Ovary (tissue), 9 donors: Measurements from ENCODE around the gene MST1. TPM values are rescaled to one million over a fixed set of nuclear protein-coding genes. Genes with fewer than 3 reads are reported as not detected.

ENCODE experiments used
- DNase-seq, 5 donors: peaks; one replicate each; pipeline ENCODE4 v3.0.0-alpha.2; 2019 to 2020
- H3K27ac ChIP-seq, 2 donors: fragments of 200-600 bp; one replicate each; pipeline versions ENCODE4 v1.5.1 to v1.8.0; 2019 to 2022
- H3K27me3 ChIP-seq: fragments of 200-600 bp; one replicate; pipeline ENCODE4 v1.8.0; 2022
- H3K36me3 ChIP-seq: fragments of 200-600 bp; sonication (generic); one replicate; pipeline ENCODE4 v1.5.1; 2019
- H3K4me1 ChIP-seq: one replicate; pipeline ENCODE4 v1.8.1; 2013; ENCODE audit warnings: mild to moderate bottlenecking, moderate library complexity; ENCODE audit not compliant: insufficient read depth
- H3K4me3 ChIP-seq: fragments of 200-600 bp; sonication (generic); one replicate; pipeline ENCODE4 v1.5.1; 2017
- H3K9me3 ChIP-seq, 2 donors: fragments of 200-600 bp in 1 of 2; sonication (generic) in 1 of 2; one replicate each; pipeline versions ENCODE4 v1.5.1 to v1.8.1; 2013 to 2019; ENCODE audit warnings: mild to moderate bottlenecking in 1 of 2, moderate library complexity in 1 of 2
- CTCF ChIP-seq, 3 donors: fragments of 450-650 bp in 2 of 3; fragments of 200-600 bp in 1 of 3; IDR thresholded peaks; one replicate each; pipeline versions ENCODE4 v1.5.1 to v1.8.0; 2016 to 2022; ENCODE audit warnings: antibody characterized with exemption in 3 of 3, mild to moderate bottlenecking in 1 of 3
- EP300 ChIP-seq: sonication (generic); formaldehyde crosslinking; IDR thresholded peaks from one replicate; pipeline ENCODE4 v1.6.1; 2017; ENCODE audit warnings: antibody characterized with exemption
- POLR2A ChIP-seq: fragments of 450-650 bp; IDR thresholded peaks from one replicate; pipeline ENCODE4 v1.6.1; 2017; ENCODE audit warnings: antibody characterized with exemption, mild to moderate bottlenecking, moderate library complexity
- WGBS, 3 donors: extraction: QIAGEN DNeasy Blood & Tissue Kit in 1 of 3; methylation state at CpG; one replicate each; pipeline versions ENCODE4 v1.1.5 to v1.1.7; 2013 to 2017; 5-methylcytosine and 5-hydroxymethylcytosine counted together
- intact Hi-C, 4 donors: fragments of 100-400 bp; cut with DNase I; formaldehyde crosslinking; loops; one replicate each; pipeline versions ENCODE4 v1.11.0 to v1.15.1; 2022 to 2023
- polyA plus RNA-seq, 2 donors: library from polyadenylated mRNA; stranded (reverse); fragments of 200-250 nt in 1 of 2; fragments of 350-450 nt in 1 of 2; fragmentation: Illumina TruSeq in 1 of 2; extraction: RNeasy Lipid Tissue Mini Kit (QIAGEN cat#74804) in 1 of 2; gene quantifications; one replicate each; pipeline ENCODE4 v1.2.3, GENCODE V29; 2013 to 2014
- small RNA-seq: library from RNA; depleted of rRNA; stranded (forward); fragments of <200 nt; gene quantifications from one replicate; pipeline ENCODE3, GENCODE V24; 2016
- total RNA-seq, 7 donors: library from RNA; depleted of rRNA in 2 of 7; stranded (reverse); fragments of >200 nt in 2 of 7; fragmentation: NEBNext Ultra II Directional in 3 of 7; extraction: Animal tissue kit (Norgen Biotek cat#: 25700) in 3 of 7; gene quantifications; one replicate each; pipeline versions ENCODE4 v1.1.0 to v1.2.4, GENCODE V29; 2016 to 2023
- donor health status: DM: no; HTN: no; CAD: no; lungs with moderate emphysema.
- donor health status: DM: no; HTN: no; CAD: no.
- donor health status: Bipolar disorder and iron deficiency.
- donor health status: DM: yes; HTN: yes; CAD: no.
- donor health status: DM: no; HTN: no; CAD: no.
- donor health status: DM: yes; HTN: yes; CAD: no.

The MST1 gene
- total and polyA plus RNA-seq, 9 donors: 3.5 to 91.0 (median 17.3) TPM

- Histone ChIP-seq H3K27me3 (no peaks in the 10 kb centered on the region), H3K4me3 (no peak overlapping the region), H3K4me1 (peaks cover 2% of the 10 kb centered on the region), H3K27ac (no peak overlapping the region), H3K36me3 (no peaks in the 10 kb centered on the region), H3K9me3 (no peaks in the 10 kb centered on the region)
- intact Hi-C loops: no loop called here
- no peak for DNase-seq
- 62 to 72% (median 71%) methylated on average over 7 of the region's 7 CpGs for WGBS, 3 donors
- TF ChIP-seq POLR2A: no peak
- no peak for TF ChIP-seq EP300
- TF ChIP-seq CTCF (IDR thresholded peaks at IDR 0.05): no peak
Observed at GRCh38 chr3:49636883-49637609, 52.2 kb downstream of the MST1 start.

GRCh38 chr3:49634736-49635135, 54.5 kb downstream of the MST1 start:
- Histone ChIP-seq H3K4me1 (peaks cover 2% of the 10 kb centered on the region), H3K9me3 (no peaks in the 10 kb centered on the region), H3K27ac (no peak overlapping the region), H3K4me3 (no peak overlapping the region), H3K27me3 (no peaks in the 10 kb centered on the region), H3K36me3 (no peaks in the 10 kb centered on the region)
- no peak for DNase-seq
- no peak for TF ChIP-seq EP300
- intact Hi-C loops: no loop called here
- 76 to 82% (median 81%) methylated on average over 3 of the region's 3 CpGs for WGBS, 3 donors

Small RNA genes within 50 kb of the gene (small RNA-seq; reads per million reads assigned to genes)
- not detected for gene AMIGO3

Other genes with a start within 250 kb of the MST1 start
- gene DAG1, start 219.2 kb downstream of the MST1 start, total RNA-seq: 10 to 100 TPM; 22.1 to 90.7 (median 61.8) TPM
- 10 to 100 TPM; 35.5 to 43.1 TPM for gene DAG1, start 219.2 kb downstream of the MST1 start, polyA plus RNA-seq
- 1 to 10 TPM in 2 of 7 donors, under 1 TPM in 5; 0.12 to 3.5 (median 0.83) TPM for gene BSN, start 135.0 kb downstream of the MST1 start, total RNA-seq
- gene BSN, start 135.0 kb downstream of the MST1 start, polyA plus RNA-seq: under 1 TPM; 0.13 to 0.41 TPM
- 10 to 100 TPM; 33.7 to 90.9 (median 65.1) TPM for gene APEH, start 15.1 kb downstream of the MST1 start, total RNA-seq
- gene APEH, start 15.1 kb downstream of the MST1 start, polyA plus RNA-seq: 10 to 100 TPM; 41.6 to 42.8 TPM
- gene RNF123, start 83 bp upstream of the MST1 start, total RNA-seq: 10 to 100 TPM; 15.9 to 37.6 (median 24.0) TPM
- gene RNF123, start 83 bp upstream of the MST1 start, polyA plus RNA-seq: 10 to 100 TPM; 16.3 to 26.2 TPM
- gene AMIGO3, start 30.2 kb upstream of the MST1 start, total RNA-seq: 1 to 10 TPM in 1 of 7 donors, under 1 TPM in 3, not detected in 3; 0.22 to 2.0 (median 0.31) TPM
- under 1 TPM in 1 of 2 donors, not detected in 1; 0.77 TPM for gene AMIGO3, start 30.2 kb upstream of the MST1 start, polyA plus RNA-seq
- 10 to 100 TPM; 14.5 to 38.5 (median 29.2) TPM for gene GMPPB, start 34.5 kb upstream of the MST1 start, total RNA-seq
- gene GMPPB, start 34.5 kb upstream of the MST1 start, polyA plus RNA-seq: 1 to 10 TPM; 4.7 to 9.4 TPM
- gene IP6K1, start 97.1 kb upstream of the MST1 start, total RNA-seq: 10 to 100 TPM; 27.9 to 52.4 (median 47.0) TPM
- gene IP6K1, start 97.1 kb upstream of the MST1 start, polyA plus RNA-seq: 10 to 100 TPM; 31.3 to 48.5 TPM
- 10 to 100 TPM in 1 of 7 donors, 1 to 10 TPM in 4, not detected in 2; 1.3 to 37.7 (median 3.1) TPM for gene CDHR4, start 110.4 kb upstream of the MST1 start, total RNA-seq
- under 1 TPM in 1 of 2 donors, not detected in 1; 0.16 TPM for gene CDHR4, start 110.4 kb upstream of the MST1 start, polyA plus RNA-seq
- gene INKA1, start 113.8 kb upstream of the MST1 start, total RNA-seq: 1 to 10 TPM; 1.8 to 5.0 (median 3.4) TPM
- gene INKA1, start 113.8 kb upstream of the MST1 start, polyA plus RNA-seq: 1 to 10 TPM in 1 of 2 donors, under 1 TPM in 1; 0.25 to 5.5 TPM
- gene UBA7, start 124.5 kb upstream of the MST1 start, total RNA-seq: 10 to 100 TPM; 41.6 to 84.9 (median 76.3) TPM
- gene UBA7, start 124.5 kb upstream of the MST1 start, polyA plus RNA-seq: 10 to 100 TPM; 29.3 to 58.0 TPM
- gene TRAIP, start 167.1 kb upstream of the MST1 start, total RNA-seq: 1 to 10 TPM; 1.8 to 4.5 (median 2.9) TPM
- gene TRAIP, start 167.1 kb upstream of the MST1 start, polyA plus RNA-seq: 1 to 10 TPM; 1.9 to 2.8 TPM
- gene CAMKV, start 180.4 kb upstream of the MST1 start, total RNA-seq: under 1 TPM in 1 of 7 donors, not detected in 6; 0.18 TPM
- gene CAMKV, start 180.4 kb upstream of the MST1 start, polyA plus RNA-seq: not detected
- gene MST1R, start 214.4 kb upstream of the MST1 start, total RNA-seq: 1 to 10 TPM; 1.1 to 2.2 (median 1.4) TPM
- gene MST1R, start 214.4 kb upstream of the MST1 start, polyA plus RNA-seq: 1 to 10 TPM in 1 of 2 donors, under 1 TPM in 1; 0.98 to 1.8 TPM
- 10 to 100 TPM in 1 of 7 donors, 1 to 10 TPM in 6; 3.7 to 13.2 (median 8.0) TPM for gene MON1A, start 240.3 kb upstream of the MST1 start, total RNA-seq
- gene MON1A, start 240.3 kb upstream of the MST1 start, polyA plus RNA-seq: 1 to 10 TPM; 2.8 to 5.6 TPM